Measurements from ENCODE around the gene FRYL.

GRCh38 chr4:48790561-48790960, 10.5 kb upstream of the FRYL start:
- TF ChIP-seq CTCF (IDR thresholded peaks at IDR 0.05; ENCODE audit: low read length), result no peak
- TF ChIP-seq EZH2 (IDR thresholded peaks at IDR 0.05; ENCODE audit: borderline replicate concordance, low read length), result no peak

All from OCI-LY1 (cell line).